ENCODE data around the gene CAAP1.

GRCh38 chr9:26940779-26941178, 48.2 kb upstream of the CAAP1 start:
- TF ChIP-seq CTCF (IDR thresholded peaks at IDR 0.05; ENCODE audit: low read length), result no peak
- no peak for TF ChIP-seq EZH2 (optimal IDR thresholded peaks at IDR 0.05; ENCODE audit: low read depth, low read length)
